GM12892 (cell line): Measurements from ENCODE around the gene METTL22.

ENCODE experiments used
- DNase-seq: peaks from one replicate; pipeline ENCODE4 v3.0.0; 2011; ENCODE audit not compliant: insufficient read length
- FAIRE-seq: peaks from 2 replicates; lab custom pipeline; 2011; peaks lifted over from hg19 to GRCh38; lab: Jason Lieb, UNC
- POLR2A ChIP-seq: IDR thresholded peaks from 2 replicates; pipeline ENCODE4 v1.6.1; 2011; ENCODE audit warnings: low read depth, low read length, control low read depth
- POLR2AphosphoS5 ChIP-seq: IDR thresholded peaks from 2 replicates; pipeline ENCODE4 v1.6.1; 2011; ENCODE audit warnings: low read depth, low read length, control low read depth
- TAF1 ChIP-seq: IDR thresholded peaks from 2 replicates; pipeline ENCODE4 v1.6.1; 2011; ENCODE audit warnings: low read depth, mild to moderate bottlenecking, control low read depth, low read length, borderline replicate concordance

METTL22 gene

GRCh38 chr16:8600144-8600775, 21.2 kb upstream of the METTL22 start:
- TF ChIP-seq POLR2AphosphoS5 (no peak), TAF1 (no peak), POLR2A (no peak)
- DNase-seq (no peak), FAIRE-seq (no peak)

DNA sequence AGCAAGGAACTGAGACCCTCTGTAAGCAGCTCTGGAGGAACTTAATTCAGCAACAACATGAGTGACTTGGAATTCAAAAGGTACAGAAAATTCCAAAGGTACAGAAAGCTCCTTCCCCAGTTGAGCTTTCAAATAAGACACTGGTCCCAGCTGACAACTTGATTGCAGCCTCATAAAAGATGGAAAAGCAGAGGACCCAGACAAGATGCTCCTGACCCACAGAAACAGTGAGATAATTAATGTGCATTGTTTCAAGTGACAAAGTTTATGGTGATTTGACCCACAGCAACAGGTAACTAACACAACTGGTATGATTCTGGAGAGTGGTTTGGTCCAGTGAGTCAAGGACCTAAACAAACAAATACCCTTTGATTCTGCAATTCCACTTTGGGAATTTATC, 15.9 kb upstream of the METTL22 start:
- TF ChIP-seq TAF1, result no peak
- no peak for TF ChIP-seq POLR2A
- TF ChIP-seq POLR2AphosphoS5, result no peak
- no peak for FAIRE-seq
- DNase-seq, result no peak

DNA sequence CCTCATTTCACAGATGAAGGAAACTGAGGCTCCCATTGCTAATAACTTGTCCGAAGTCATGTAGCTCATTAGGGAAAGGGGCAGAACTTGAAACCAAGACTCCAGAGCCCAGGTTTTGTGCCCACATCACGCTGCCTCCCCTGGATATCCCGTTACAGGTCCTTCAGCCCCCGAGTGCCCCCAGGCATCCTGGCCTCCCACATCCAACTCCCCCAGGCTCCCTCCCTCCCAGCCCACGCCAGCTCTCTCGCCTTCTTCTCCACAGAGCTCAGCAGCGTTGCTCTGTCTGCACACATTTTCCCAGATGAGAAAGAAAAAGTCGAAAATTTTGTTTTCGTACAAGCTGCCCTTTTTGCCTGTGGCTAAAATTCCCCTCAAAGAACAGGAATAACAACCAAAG, 14.3 kb upstream of the METTL22 start:
- no peak for FAIRE-seq
- DNase-seq, result no peak
- TF ChIP-seq POLR2AphosphoS5 (no peak), POLR2A (no peak), TAF1 (no peak)

- TF ChIP-seq TAF1, result no peak
- no peak for TF ChIP-seq POLR2AphosphoS5
- no peak for TF ChIP-seq POLR2A
- DNase-seq (no peak), FAIRE-seq (no peak)
These were observed 10.4 kb upstream of the METTL22 start for GRCh38 chr16:8611122-8611521.

- TF ChIP-seq POLR2A, result no peak
- no peak for TF ChIP-seq TAF1
- no peak for TF ChIP-seq POLR2AphosphoS5
- FAIRE-seq, result no peak
These were observed 9.5 kb upstream of the METTL22 start for GRCh38 chr16:8611886-8612600.

GRCh38 chr16:8614435-8615029, 7.0 kb upstream of the METTL22 start:
- DNase-seq (no peak), FAIRE-seq (no peak)
- TF ChIP-seq POLR2AphosphoS5, result no peak
- no peak for TF ChIP-seq POLR2A
- no peak for TF ChIP-seq TAF1

More at GRCh38 chr16:8611886-8612600, 9.5 kb upstream of the METTL22 start:
- no peak for DNase-seq

- no peak for FAIRE-seq
- no peak for DNase-seq
- no peak for TF ChIP-seq POLR2AphosphoS5
- no peak for TF ChIP-seq TAF1
- no peak for TF ChIP-seq POLR2A
These were observed 1.7 kb upstream of the METTL22 start for GRCh38 chr16:8619671-8620370.

- FAIRE-seq, result no peak
- DNase-seq, result no peak
These were observed 963 bp upstream of the METTL22 start for GRCh38 chr16:8620535-8620934.

DNA sequence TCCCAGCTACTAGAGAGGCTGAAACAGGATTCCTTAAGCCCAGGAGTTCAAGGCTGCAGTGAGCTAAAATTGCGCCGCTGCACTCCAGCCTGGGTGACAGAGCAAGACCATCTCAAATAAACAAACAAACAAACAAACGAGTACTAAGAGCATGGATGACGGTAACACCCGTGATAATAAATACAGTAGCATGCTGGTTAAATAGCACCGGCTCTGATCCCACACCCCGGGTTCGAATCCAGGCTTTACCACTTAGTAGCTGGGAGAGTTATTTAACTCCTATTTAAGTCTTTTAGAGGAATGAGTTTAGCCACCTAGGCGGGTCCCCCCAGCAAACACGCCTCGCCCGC, 301 bp upstream of the METTL22 start:
- FAIRE-seq, result no peak

More at GRCh38 chr16:8620535-8620934, 963 bp upstream of the METTL22 start:
- TF ChIP-seq TAF1, result no peak
- TF ChIP-seq POLR2AphosphoS5, result no peak
- TF ChIP-seq POLR2A, result no peak

DNA sequence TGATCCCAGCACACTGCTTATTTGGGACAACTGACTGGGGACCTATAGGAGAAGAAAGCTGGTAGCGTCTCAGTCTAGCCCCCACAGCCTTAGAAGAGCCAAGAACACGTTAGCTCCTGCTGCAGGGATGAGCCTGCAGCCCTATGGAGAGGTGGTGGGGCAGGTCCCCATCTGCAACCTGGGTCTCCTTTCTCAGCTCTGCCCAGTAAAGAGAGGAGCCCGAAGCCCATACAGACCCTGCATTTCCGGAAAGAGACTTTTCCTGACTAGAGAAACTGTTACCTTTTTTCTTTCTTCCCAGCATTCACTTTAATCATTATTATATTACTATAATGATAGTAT, 788 bp downstream of the METTL22 start:
- FAIRE-seq (no peak), DNase-seq (no peak)
- TF ChIP-seq TAF1 (no peak), POLR2A (no peak), POLR2AphosphoS5 (no peak)

More for the DNA sequence above, 301 bp upstream of the METTL22 start:
- TF ChIP-seq POLR2AphosphoS5 (no peak), POLR2A (no peak), TAF1 (no peak)
- no peak for DNase-seq

- DNase-seq (no peak), FAIRE-seq (no peak)
- no peak for TF ChIP-seq POLR2AphosphoS5
- TF ChIP-seq POLR2A, result no peak
- no peak for TF ChIP-seq TAF1
These were observed 2.1 kb downstream of the METTL22 start for GRCh38 chr16:8623634-8624033.

DNA sequence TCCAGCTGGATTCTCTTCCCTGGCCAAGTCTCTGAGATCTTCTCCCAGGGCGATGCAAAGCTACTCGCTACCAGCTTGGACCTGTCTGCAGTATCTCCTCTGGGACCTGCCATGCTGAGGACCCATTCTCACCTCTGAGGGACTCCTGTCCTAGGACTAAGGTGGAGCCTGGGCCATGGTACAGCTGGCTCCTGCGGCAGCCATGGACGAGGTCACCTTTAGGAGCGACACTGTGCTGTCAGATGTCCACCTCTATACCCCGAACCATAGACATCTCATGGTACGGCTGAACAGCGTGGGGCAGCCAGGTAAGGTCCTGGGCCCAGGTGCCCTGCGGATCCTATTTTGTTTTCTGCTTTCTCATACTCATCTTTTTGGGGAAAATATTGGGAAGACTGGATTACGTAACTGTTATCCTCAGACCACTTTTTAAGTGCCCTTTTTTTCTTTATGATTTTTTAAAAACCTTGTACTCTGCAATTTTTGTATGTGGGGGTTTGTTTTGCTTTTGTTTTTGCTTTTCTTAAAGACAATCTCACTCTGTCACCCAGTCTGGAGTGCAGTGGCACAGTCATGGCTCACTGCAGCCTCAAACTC, 4.1 kb downstream of the METTL22 start:
- FAIRE-seq (no peak), DNase-seq (no peak)
- no peak for TF ChIP-seq POLR2A
- no peak for TF ChIP-seq TAF1
- TF ChIP-seq POLR2AphosphoS5, result no peak

- FAIRE-seq (no peak), DNase-seq (no peak)
- TF ChIP-seq TAF1 (no peak), POLR2AphosphoS5 (no peak), POLR2A (no peak)
These were observed 5.4 kb downstream of the METTL22 start for GRCh38 chr16:8626946-8627345.
